GM19372 (cell line): ENCODE results near the gene MPZL1.
"Not testable (repeated sequence)": the region's sequence is repeated elsewhere in the genome, so short reads cannot be mapped to it uniquely, and the experiment has no call there.

ENCODE experiments used
- ATAC-seq: cut with Tn5 transposase; IDR thresholded peaks from one replicate; pipeline ENCODE4 v1.9.1; 2021; ENCODE audit warnings: mild to moderate bottlenecking, low read depth, moderate library complexity; ENCODE audit not compliant: unreplicated experiment

The MPZL1 gene

GRCh38 chr1:167717351-167717750 lies 4.4 kb upstream of the MPZL1 start:
- no peak for ATAC-seq

GRCh38 chr1:167718914-167719691 lies 2.7 kb upstream of the MPZL1 start:
- no peak for ATAC-seq

- not testable (repeated sequence) for ATAC-seq
Measured at GRCh38 chr1:167719715-167720421, 1.9 kb upstream of the MPZL1 start.

- ATAC-seq: no peak
Measured at GRCh38 chr1:167720965-167721616, 691 bp upstream of the MPZL1 start.

- ATAC-seq: peak; percentile 29
Measured at GRCh38 chr1:167722152-167722869, 529 bp downstream of the MPZL1 start.

- no peak for ATAC-seq
Measured at GRCh38 chr1:167722870-167723251, 1.1 kb downstream of the MPZL1 start.

GRCh38 chr1:167723707-167724323 lies 2.0 kb downstream of the MPZL1 start:
- ATAC-seq: no peak

GRCh38 chr1:167726008-167726407 lies 4.2 kb downstream of the MPZL1 start:
- no peak for ATAC-seq

- no peak for ATAC-seq
Measured at GRCh38 chr1:167728818-167729410, 7.1 kb downstream of the MPZL1 start.

GRCh38 chr1:167734227-167734626 lies 12.4 kb downstream of the MPZL1 start:
- no peak for ATAC-seq

- no peak for ATAC-seq
Measured at GRCh38 chr1:167734841-167735240, 13.1 kb downstream of the MPZL1 start.

GRCh38 chr1:167737169-167737568 lies 15.4 kb downstream of the MPZL1 start:
- ATAC-seq: no peak

GRCh38 chr1:167738158-167738557 lies 16.4 kb downstream of the MPZL1 start:
- no peak for ATAC-seq

- no peak for ATAC-seq
Measured at GRCh38 chr1:167739752-167740151, 18.0 kb downstream of the MPZL1 start.

GRCh38 chr1:167741103-167741502 lies 19.3 kb downstream of the MPZL1 start:
- not testable (repeated sequence) for ATAC-seq

GRCh38 chr1:167742392-167743057 lies 20.7 kb downstream of the MPZL1 start:
- not testable (repeated sequence) for ATAC-seq

- ATAC-seq: no peak
Measured at GRCh38 chr1:167744901-167745300, 23.1 kb downstream of the MPZL1 start.

- no peak for ATAC-seq
Measured at GRCh38 chr1:167746013-167746672, 24.4 kb downstream of the MPZL1 start.
